Measurements from ENCODE around the gene LINGO4.
A peak's percentile ranks its signal among the peaks of the same experiment; 100 is the strongest.

Gene LINGO4

GRCh38 chr1:151763990-151764389 is 41.2 kb downstream of the LINGO4 start:
- TF ChIP-seq, protein P1, sequence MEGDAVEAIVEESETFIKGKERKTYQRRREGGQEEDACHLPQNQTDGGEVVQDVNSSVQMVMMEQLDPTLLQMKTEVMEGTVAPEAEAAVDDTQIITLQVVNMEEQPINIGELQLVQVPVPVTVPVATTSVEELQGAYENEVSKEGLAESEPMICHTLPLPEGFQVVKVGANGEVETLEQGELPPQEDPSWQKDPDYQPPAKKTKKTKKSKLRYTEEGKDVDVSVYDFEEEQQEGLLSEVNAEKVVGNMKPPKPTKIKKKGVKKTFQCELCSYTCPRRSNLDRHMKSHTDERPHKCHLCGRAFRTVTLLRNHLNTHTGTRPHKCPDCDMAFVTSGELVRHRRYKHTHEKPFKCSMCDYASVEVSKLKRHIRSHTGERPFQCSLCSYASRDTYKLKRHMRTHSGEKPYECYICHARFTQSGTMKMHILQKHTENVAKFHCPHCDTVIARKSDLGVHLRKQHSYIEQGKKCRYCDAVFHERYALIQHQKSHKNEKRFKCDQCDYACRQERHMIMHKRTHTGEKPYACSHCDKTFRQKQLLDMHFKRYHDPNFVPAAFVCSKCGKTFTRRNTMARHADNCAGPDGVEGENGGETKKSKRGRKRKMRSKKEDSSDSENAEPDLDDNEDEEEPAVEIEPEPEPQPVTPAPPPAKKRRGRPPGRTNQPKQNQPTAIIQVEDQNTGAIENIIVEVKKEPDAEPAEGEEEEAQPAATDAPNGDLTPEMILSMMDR (IDR thresholded peaks at IDR 0.05; ENCODE audit: low read depth, low read length), result no peak
- no peak for DNase-seq (ENCODE audit: extremely low read depth, low read depth)

GRCh38 chr1:151762941-151763921 is 42.0 kb downstream of the LINGO4 start, which contains the start of gene MRPL9:
MRPL9 (minus strand) TSS chr1:151763496; CDS start chr1:151763479, 17 bp downstream.
- DNase-seq (ENCODE audit: extremely low read depth, low read depth), result peak; percentile 36
- TF ChIP-seq, protein P1 (IDR thresholded peaks at IDR 0.05; ENCODE audit: low read depth, low read length), result no peak

DNA sequence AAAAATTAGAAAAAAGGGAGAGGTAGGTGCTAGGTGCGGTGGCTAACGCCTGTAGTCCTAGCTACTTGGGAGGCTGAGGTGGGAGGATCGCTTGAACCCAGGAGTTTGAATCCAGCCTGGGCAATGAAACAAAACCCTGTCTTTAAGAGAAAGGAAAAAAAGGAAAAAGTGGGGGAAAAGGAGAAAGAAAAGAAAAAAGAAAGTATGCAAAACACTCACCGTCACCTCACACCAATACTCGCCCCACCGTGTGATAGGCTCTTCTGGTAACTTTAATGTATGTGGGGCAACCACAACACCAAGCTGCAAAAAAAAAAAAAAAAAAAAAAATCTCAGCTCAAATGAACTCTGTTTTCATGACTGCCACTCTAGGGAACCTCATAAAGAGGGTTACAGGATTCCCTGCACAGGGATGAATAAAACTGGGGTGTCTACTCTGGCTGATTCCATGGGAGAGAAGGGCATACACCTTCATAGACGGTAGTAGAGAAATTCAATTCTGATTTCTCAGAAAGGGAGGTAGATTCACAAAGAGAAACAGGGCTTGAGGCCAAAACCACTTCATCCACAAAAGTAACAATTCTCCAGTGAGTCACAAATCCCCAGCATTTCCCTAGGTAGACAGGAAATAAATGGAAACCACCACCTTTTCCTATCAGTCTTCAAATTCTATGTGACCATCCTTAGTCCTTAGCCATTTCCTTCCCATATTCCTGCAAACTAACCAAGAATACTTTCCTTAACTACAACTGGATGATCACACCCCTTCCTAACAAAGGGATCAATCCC is 44.4 kb downstream of the LINGO4 start:
- DNase-seq (ENCODE audit: extremely low read depth, low read depth), result no peak
- TF ChIP-seq, protein P1 (IDR thresholded peaks at IDR 0.05; ENCODE audit: low read depth, low read length), result no peak

DNA sequence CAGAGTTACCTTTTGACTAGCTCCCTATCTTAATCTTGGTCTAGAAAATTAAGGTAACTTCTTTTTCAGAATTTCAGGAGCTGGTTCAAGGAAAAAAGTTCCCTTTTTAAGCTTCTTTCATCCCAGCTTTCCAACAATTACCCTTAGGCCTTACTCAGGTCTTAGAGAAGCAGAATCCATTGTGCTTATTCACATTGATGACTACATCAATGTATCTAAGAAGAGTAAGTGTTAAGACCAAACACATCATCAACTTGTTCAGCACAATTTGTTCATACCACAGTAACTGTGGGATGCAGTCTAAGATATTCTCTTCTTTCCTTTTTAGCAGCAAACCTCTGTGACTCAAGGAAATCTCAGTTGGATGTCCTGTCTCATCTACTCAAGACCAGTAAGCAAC is 46.0 kb downstream of the LINGO4 start:
- no peak for DNase-seq (ENCODE audit: extremely low read depth, low read depth)
- TF ChIP-seq, protein P1 (IDR thresholded peaks at IDR 0.05; ENCODE audit: low read depth, low read length), result no peak

DNA sequence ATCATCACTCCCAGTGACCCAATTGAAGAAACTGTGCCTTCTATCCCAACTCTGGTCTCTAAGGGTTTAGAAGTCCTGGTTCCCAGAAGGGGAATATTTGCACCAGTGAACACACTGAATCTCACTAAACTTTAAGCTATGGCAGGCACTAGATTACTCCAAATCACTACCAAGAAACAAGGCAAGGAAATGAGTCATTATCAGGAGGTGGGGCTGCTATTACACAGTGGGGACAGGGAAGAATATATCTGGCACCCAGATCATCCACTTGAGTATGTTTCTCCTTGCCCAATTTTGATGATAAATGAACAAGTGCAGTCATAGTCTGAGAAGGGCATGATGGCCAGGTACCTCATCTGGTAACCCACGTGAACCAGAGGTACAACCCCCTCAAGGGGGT is 48.9 kb downstream of the LINGO4 start:
- TF ChIP-seq, protein P1 (IDR thresholded peaks at IDR 0.05; ENCODE audit: low read depth, low read length), result no peak

More for the DNA sequence above, 48.9 kb downstream of the LINGO4 start:
- no peak for DNase-seq (ENCODE audit: extremely low read depth, low read depth)
